Spleen (tissue), 11 donors: ENCODE measurements around the gene DTNBP1. TPM values are rescaled to one million over a fixed set of nuclear protein-coding genes. Genes with fewer than 3 reads are reported as not detected.

Experiments
- DNase-seq: peaks from one replicate; pipeline ENCODE4 v3.0.0-alpha.2; 2020
- H3K27ac ChIP-seq, 8 donors: fragments of 200-600 bp; sonication (generic) in 7 of 8; 1 replicate in 4 of 8; 2 replicates in 4 of 8; pipeline versions ENCODE4 v1.5.0 to v1.8.0; 2016 to 2021; ENCODE audit warnings: inconsistent platforms in 4 of 8, mild to moderate bottlenecking in 4 of 8, moderate library complexity in 1 of 8
- H3K27me3 ChIP-seq, 7 donors: fragments of 200-600 bp; sonication (generic) in 6 of 7; replicated peaks in 1 of 7; 1 replicate in 4 of 7; 2 replicates in 3 of 7; pipeline versions ENCODE4 v1.5.0 to v1.8.0; 2016 to 2021; ENCODE audit warnings: inconsistent platforms in 3 of 7, mild to moderate bottlenecking in 1 of 7
- H3K36me3 ChIP-seq, 6 donors: fragments of 200-600 bp; sonication (generic) in 5 of 6; 1 replicate in 4 of 6; 2 replicates in 2 of 6; pipeline versions ENCODE4 v1.5.0 to v1.8.0; 2016 to 2021; ENCODE audit warnings: inconsistent platforms in 2 of 6
- H3K4me1 ChIP-seq, 6 donors: fragments of 200-600 bp; sonication (generic) in 5 of 6; 1 replicate in 3 of 6; 2 replicates in 3 of 6; pipeline versions ENCODE4 v1.5.0 to v1.8.0; 2016 to 2021; ENCODE audit warnings: inconsistent platforms in 3 of 6
- H3K4me3 ChIP-seq, 8 donors: fragments of 200-600 bp; sonication (generic) in 7 of 8; 1 replicate in 4 of 8; 2 replicates in 4 of 8; pipeline versions ENCODE4 v1.5.0 to v1.8.0; 2016 to 2021; ENCODE audit warnings: inconsistent platforms in 4 of 8, mild to moderate bottlenecking in 4 of 8, moderate library complexity in 2 of 8
- H3K9me3 ChIP-seq, 8 donors: fragments of 200-600 bp; sonication (generic) in 7 of 8; 1 replicate in 4 of 8; 2 replicates in 4 of 8; pipeline versions ENCODE4 v1.5.0 to v1.8.0; 2016 to 2021; ENCODE audit warnings: inconsistent platforms in 4 of 8
- POLR2A ChIP-seq, 3 donors: fragments of 450-650 bp; IDR thresholded peaks; one replicate each; pipeline ENCODE4 v1.5.1; 2017; ENCODE audit warnings: antibody characterized with exemption in 3 of 3, mild to moderate bottlenecking in 1 of 3
- POLR2AphosphoS5 ChIP-seq, 3 donors: sonication (generic); formaldehyde crosslinking; IDR thresholded peaks; one replicate each; pipeline ENCODE4 v1.5.1; 2017; ENCODE audit warnings: antibody characterized with exemption in 3 of 3
- WGBS, 5 donors: extraction: QIAGEN DNeasy Blood & Tissue Kit in 3 of 5; methylation state at CpG; one replicate each; pipeline versions ENCODE4 v1.1.5 to v1.1.7; 2013 to 2018; 5-methylcytosine and 5-hydroxymethylcytosine counted together
- intact Hi-C: fragments of 100-400 bp; cut with DNase I; formaldehyde crosslinking; loops from one replicate; pipeline ENCODE4 v1.15.0; 2023; ENCODE audit warnings: low total_unique reads
- polyA plus RNA-seq, 3 donors: library from polyadenylated mRNA; stranded (reverse); fragments of 200-250 nt; gene quantifications; one replicate each; pipeline ENCODE4 v1.2.1, GENCODE V29; 2013
- total RNA-seq, 7 donors: library from RNA; depleted of rRNA in 3 of 7; stranded (reverse); fragments of >200 nt in 3 of 7; fragmentation: NEBNext Ultra II Directional in 4 of 7; extraction: Animal tissue kit (Norgen Biotek cat#: 25700) in 4 of 7; gene quantifications; one replicate each; pipeline versions ENCODE4 v1.1.0 to v1.2.1, GENCODE V29; 2016 to 2021
- TF ChIP-seq, protein P1 (sequence below), 11 experiments: fragments of 200-600 bp in 7 of 11; fragments of 450-650 bp in 4 of 11; sonication (generic) in 4 of 11; IDR thresholded peaks in 8 of 11; conservative IDR thresholded peaks in 3 of 11; 1 replicate in 7 of 11; 2 replicates in 4 of 11; pipeline versions ENCODE4 v1.4.0 to v1.8.0; 2016 to 2021; ENCODE audit warnings: antibody characterized with exemption in 11 of 11, inconsistent platforms in 4 of 11, mild to moderate bottlenecking in 1 of 11
- donor health status: healthy with polysubstance abuse.
- donor health status: DM: no; HTN: no; CAD: no; lungs with moderate emphysema.
- donor health status: DM: no; HTN: no; CAD: no.
- donor health status: Bipolar disorder and iron deficiency.
- donor health status: healthy.
- donor health status: DM: no; HTN: no; CAD: no.
- donor health status: DM: yes; HTN: yes; CAD: no.

The DTNBP1 gene
- total and polyA plus RNA-seq, 10 donors, result 14.2 to 42.2 (median 32.3) TPM

- peaks cover 0 to 18% (median 0%) of the 10 kb centered on the region in 6 donors for H3K36me3 ChIP-seq
- DNase-seq, result no peak
- H3K4me3 ChIP-seq, result no peak overlapping the region
- intact Hi-C loops, result no loop called here
- TF ChIP-seq POLR2AphosphoS5 (IDR thresholded peaks at IDR 0.05) (no peak), POLR2A (IDR thresholded peaks at IDR 0.05) (no peak)
- TF ChIP-seq, protein P1, sequence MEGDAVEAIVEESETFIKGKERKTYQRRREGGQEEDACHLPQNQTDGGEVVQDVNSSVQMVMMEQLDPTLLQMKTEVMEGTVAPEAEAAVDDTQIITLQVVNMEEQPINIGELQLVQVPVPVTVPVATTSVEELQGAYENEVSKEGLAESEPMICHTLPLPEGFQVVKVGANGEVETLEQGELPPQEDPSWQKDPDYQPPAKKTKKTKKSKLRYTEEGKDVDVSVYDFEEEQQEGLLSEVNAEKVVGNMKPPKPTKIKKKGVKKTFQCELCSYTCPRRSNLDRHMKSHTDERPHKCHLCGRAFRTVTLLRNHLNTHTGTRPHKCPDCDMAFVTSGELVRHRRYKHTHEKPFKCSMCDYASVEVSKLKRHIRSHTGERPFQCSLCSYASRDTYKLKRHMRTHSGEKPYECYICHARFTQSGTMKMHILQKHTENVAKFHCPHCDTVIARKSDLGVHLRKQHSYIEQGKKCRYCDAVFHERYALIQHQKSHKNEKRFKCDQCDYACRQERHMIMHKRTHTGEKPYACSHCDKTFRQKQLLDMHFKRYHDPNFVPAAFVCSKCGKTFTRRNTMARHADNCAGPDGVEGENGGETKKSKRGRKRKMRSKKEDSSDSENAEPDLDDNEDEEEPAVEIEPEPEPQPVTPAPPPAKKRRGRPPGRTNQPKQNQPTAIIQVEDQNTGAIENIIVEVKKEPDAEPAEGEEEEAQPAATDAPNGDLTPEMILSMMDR (IDR thresholded peaks at IDR 0.05 in 8 of 11, conservative IDR thresholded peaks at IDR 0.05 in 3 of 11), result no peak
- 94 to 99% (median 96%) methylated on average over 4 of the region's 4 CpGs for WGBS, 5 donors
- H3K9me3 ChIP-seq, result no peaks in the 10 kb centered on the region
- H3K27me3 ChIP-seq, result no peaks in the 10 kb centered on the region
- H3K27ac ChIP-seq, result no peak overlapping the region
- peaks cover 0 to 46% (median 10%) of the 10 kb centered on the region in 6 donors for H3K4me1 ChIP-seq
Measured at GRCh38 chr6:15573384-15573783, 89.4 kb downstream of the DTNBP1 start.

- Histone ChIP-seq H3K9me3 (no peaks in the 10 kb centered on the region), H3K4me3 (no peak overlapping the region), H3K4me1 (peaks cover 0 to 38% (median 8%) of the 10 kb centered on the region in 6 donors), H3K27me3 (no peaks in the 10 kb centered on the region), H3K36me3 (peaks cover 0 to 18% (median 0%) of the 10 kb centered on the region in 6 donors), H3K27ac (no peak overlapping the region)
- DNase-seq, result no peak
- no peak for TF ChIP-seq POLR2AphosphoS5 (IDR thresholded peaks at IDR 0.05)
- TF ChIP-seq, protein P1 (IDR thresholded peaks at IDR 0.05 in 8 of 11, conservative IDR thresholded peaks at IDR 0.05 in 3 of 11), result no peak
- WGBS, 5 donors, result 95 to 99% (median 97%) methylated on average over 5 of the region's 5 CpGs
- intact Hi-C loops, result no loop called here
Measured at GRCh38 chr6:15572296-15573016, 90.4 kb downstream of the DTNBP1 start.

- intact Hi-C loops, result no loop called here
- peaks cover 0 to 27% (median 8%) of the 10 kb centered on the region in 6 donors for H3K4me1 ChIP-seq
- DNase-seq, result no peak
Measured at GRCh38 chr6:15570171-15570570, 92.7 kb downstream of the DTNBP1 start.

More at GRCh38 chr6:15570171-15570570, 92.7 kb downstream of the DTNBP1 start:
- 91 to 95% (median 93%) methylated on average over 2 of the region's 2 CpGs for WGBS, 5 donors
- Histone ChIP-seq H3K4me3 (no peak overlapping the region), H3K9me3 (no peaks in the 10 kb centered on the region), H3K27ac (no peak overlapping the region), H3K27me3 (no peaks in the 10 kb centered on the region), H3K36me3 (peaks cover 0 to 18% (median 0%) of the 10 kb centered on the region in 6 donors)
- TF ChIP-seq POLR2A (IDR thresholded peaks at IDR 0.05) (no peak), POLR2AphosphoS5 (IDR thresholded peaks at IDR 0.05) (no peak)
- TF ChIP-seq, protein P1 (IDR thresholded peaks at IDR 0.05 in 8 of 11, conservative IDR thresholded peaks at IDR 0.05 in 3 of 11), result no peak
